Effector memory CD4-positive, alpha-beta T cell (primary cell): ENCODE measurements around the gene NAV2.

Experiments used
- DNase-seq, 3 donors: peaks; one replicate each; pipeline ENCODE4 v3.0.0-alpha.2; 2020
- H3K27ac ChIP-seq: 2 replicates; pipeline ENCODE4 v1.7.0; 2013; ENCODE audit warnings: mild to moderate bottlenecking, low read length, moderate library complexity; ENCODE audit not compliant: insufficient read depth, poor library complexity, severe bottlenecking
- H3K27me3 ChIP-seq: replicated peaks from 2 replicates; pipeline ENCODE4 v1.7.0; 2013; ENCODE audit warnings: mild to moderate bottlenecking, low read length; ENCODE audit not compliant: insufficient read depth, control insufficient read depth, poor library complexity, severe bottlenecking
- H3K36me3 ChIP-seq: 2 replicates; pipeline ENCODE4 v1.7.0; 2013; ENCODE audit warnings: mild to moderate bottlenecking, low read length, moderate library complexity; ENCODE audit not compliant: control insufficient read depth, insufficient read depth
- H3K4me1 ChIP-seq: 2 replicates; pipeline ENCODE4 v1.7.0; 2013; ENCODE audit warnings: low read length, mild to moderate bottlenecking; ENCODE audit not compliant: control insufficient read depth, insufficient read depth, poor library complexity, severe bottlenecking
- H3K4me3 ChIP-seq: 2 replicates; pipeline ENCODE4 v1.7.0; 2013; ENCODE audit warnings: low read length, low read depth, mild to moderate bottlenecking; ENCODE audit not compliant: insufficient read depth, poor library complexity, severe bottlenecking
- H3K9me3 ChIP-seq: 2 replicates; pipeline ENCODE4 v1.7.0; 2013; ENCODE audit warnings: mild to moderate bottlenecking, low read length, moderate library complexity; ENCODE audit not compliant: control insufficient read depth

NAV2 gene

GRCh38 chr11:19849947-19850593 lies 137.4 kb downstream of the NAV2 start:
- Histone ChIP-seq H3K9me3 (no peaks in the 10 kb centered on the region), H3K36me3 (no peaks in the 10 kb centered on the region), H3K4me1 (no peaks in the 10 kb centered on the region), H3K27ac (no peak overlapping the region), H3K4me3 (no peak overlapping the region), H3K27me3 (no peaks in the 10 kb centered on the region)
- no peak for DNase-seq

GRCh38 chr11:19852288-19852687 lies 139.7 kb downstream of the NAV2 start:
- DNase-seq, result no peak
- H3K27ac ChIP-seq, result no peak overlapping the region
- H3K36me3 ChIP-seq, result no peaks in the 10 kb centered on the region
- no peaks in the 10 kb centered on the region for H3K4me1 ChIP-seq
- no peak overlapping the region for H3K4me3 ChIP-seq
- no peaks in the 10 kb centered on the region for H3K27me3 ChIP-seq
- no peaks in the 10 kb centered on the region for H3K9me3 ChIP-seq

- Histone ChIP-seq H3K9me3 (no peaks in the 10 kb centered on the region), H3K4me1 (no peaks in the 10 kb centered on the region)
Observed at GRCh38 chr11:19853016-19853415, 140.4 kb downstream of the NAV2 start.

GRCh38 chr11:19853920-19854319 lies 141.3 kb downstream of the NAV2 start:
- no peaks in the 10 kb centered on the region for H3K27me3 ChIP-seq
- no peak for DNase-seq
- H3K27ac ChIP-seq, result no peak overlapping the region
- no peak overlapping the region for H3K4me3 ChIP-seq
- no peaks in the 10 kb centered on the region for H3K4me1 ChIP-seq
- no peaks in the 10 kb centered on the region for H3K36me3 ChIP-seq
- H3K9me3 ChIP-seq, result no peaks in the 10 kb centered on the region

More at GRCh38 chr11:19853016-19853415, 140.4 kb downstream of the NAV2 start:
- no peak for DNase-seq
- no peaks in the 10 kb centered on the region for H3K27me3 ChIP-seq
- H3K36me3 ChIP-seq, result no peaks in the 10 kb centered on the region
- H3K27ac ChIP-seq, result no peak overlapping the region
- no peak overlapping the region for H3K4me3 ChIP-seq

- no peak for DNase-seq
- no peak overlapping the region for H3K27ac ChIP-seq
- no peaks in the 10 kb centered on the region for H3K36me3 ChIP-seq
- no peaks in the 10 kb centered on the region for H3K4me1 ChIP-seq
- no peaks in the 10 kb centered on the region for H3K9me3 ChIP-seq
- no peaks in the 10 kb centered on the region for H3K27me3 ChIP-seq
- H3K4me3 ChIP-seq, result no peak overlapping the region
Observed at GRCh38 chr11:19861171-19861570, 148.5 kb downstream of the NAV2 start.

GRCh38 chr11:19862091-19862490 lies 149.5 kb downstream of the NAV2 start:
- Histone ChIP-seq H3K36me3 (no peaks in the 10 kb centered on the region), H3K27ac (no peak overlapping the region), H3K9me3 (no peaks in the 10 kb centered on the region), H3K4me1 (no peaks in the 10 kb centered on the region), H3K4me3 (no peak overlapping the region), H3K27me3 (no peaks in the 10 kb centered on the region)
- DNase-seq, result no peak

GRCh38 chr11:19864141-19865140 lies 151.8 kb downstream of the NAV2 start:
- no peak for DNase-seq
- H3K27me3 ChIP-seq, result no peaks in the 10 kb centered on the region
- no peaks in the 10 kb centered on the region for H3K4me1 ChIP-seq

GRCh38 chr11:19866037-19866436 lies 153.4 kb downstream of the NAV2 start:
- Histone ChIP-seq H3K27ac (no peak overlapping the region), H3K4me3 (no peak overlapping the region), H3K27me3 (no peaks in the 10 kb centered on the region), H3K9me3 (no peaks in the 10 kb centered on the region), H3K4me1 (no peaks in the 10 kb centered on the region), H3K36me3 (no peaks in the 10 kb centered on the region)
- no peak for DNase-seq

More at GRCh38 chr11:19864141-19865140, 151.8 kb downstream of the NAV2 start:
- H3K36me3 ChIP-seq, result no peaks in the 10 kb centered on the region
- no peak overlapping the region for H3K4me3 ChIP-seq
- no peak overlapping the region for H3K27ac ChIP-seq
- no peaks in the 10 kb centered on the region for H3K9me3 ChIP-seq

- H3K9me3 ChIP-seq, result no peaks in the 10 kb centered on the region
- no peaks in the 10 kb centered on the region for H3K4me1 ChIP-seq
- no peak overlapping the region for H3K27ac ChIP-seq
- no peaks in the 10 kb centered on the region for H3K36me3 ChIP-seq
- H3K27me3 ChIP-seq, result no peaks in the 10 kb centered on the region
- H3K4me3 ChIP-seq, result no peak overlapping the region
- no peak for DNase-seq
Observed at GRCh38 chr11:19866521-19866920, 153.9 kb downstream of the NAV2 start.

GRCh38 chr11:19867064-19867463 lies 154.4 kb downstream of the NAV2 start:
- DNase-seq, result no peak
- H3K4me1 ChIP-seq, result no peaks in the 10 kb centered on the region
- H3K36me3 ChIP-seq, result no peaks in the 10 kb centered on the region
- H3K4me3 ChIP-seq, result no peak overlapping the region
- no peak overlapping the region for H3K27ac ChIP-seq
- H3K27me3 ChIP-seq, result no peaks in the 10 kb centered on the region
- no peaks in the 10 kb centered on the region for H3K9me3 ChIP-seq
